ENCODE results near the gene XBP1. TPM values are rescaled to one million over a fixed set of nuclear protein-coding genes. Genes with fewer than 3 reads are reported as not detected.

XBP1 gene
- 100 to 1,000 TPM; 597 to 613 TPM for total RNA-seq
- polyA plus RNA-seq: 100 to 1,000 TPM; 303 to 705 TPM

DNA sequence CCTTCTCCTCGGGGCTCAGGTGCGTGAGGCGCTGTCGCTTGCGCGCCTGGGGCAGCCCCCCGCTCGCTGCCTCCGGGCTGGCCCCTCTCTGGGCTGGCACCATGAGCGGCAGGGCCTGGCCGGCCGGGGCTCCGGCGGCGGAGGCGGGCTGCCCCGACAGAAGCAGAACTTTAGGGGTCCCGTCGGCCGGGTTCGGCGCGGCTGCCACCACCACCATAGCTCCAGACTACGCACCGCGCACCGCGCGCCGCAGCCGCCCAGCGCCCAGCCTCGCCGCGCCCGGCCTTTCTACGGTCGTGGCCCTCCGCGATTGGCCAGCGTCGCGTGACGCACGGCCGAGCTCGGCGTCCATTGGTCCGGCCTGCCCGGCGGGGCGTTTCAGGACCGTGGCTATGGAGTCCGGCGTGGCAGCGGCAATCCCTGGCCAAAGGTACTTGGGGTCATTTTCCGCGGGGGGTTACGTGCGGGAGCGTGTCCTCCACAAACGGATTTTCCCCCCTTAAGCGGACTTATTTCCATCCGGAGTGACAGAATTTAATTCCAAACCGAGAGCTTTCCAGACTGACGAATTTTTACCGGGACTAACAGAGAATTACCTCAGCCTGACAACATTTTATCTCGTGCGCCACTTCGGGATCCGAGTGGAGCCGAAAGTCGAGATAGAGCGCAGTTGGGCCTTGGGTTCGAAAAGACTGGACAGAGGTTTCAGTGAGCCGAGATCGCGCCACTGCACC, at the start of gene XBP1:
Gene XBP1 (minus strand): TSS at position 262 of the 734 bp plus-strand sequence.
- H3K36me3 ChIP-seq (ENCODE audit: control insufficient read depth in 4 of 4, insufficient read depth in 3 of 4, low read depth in 1 of 4, low read length in 3 of 4): peaks cover 5 to 37% (median 22%) of the 10 kb centered on the region in 4 donors
- H3K9ac ChIP-seq (ENCODE audit: low read depth in 1 of 2, low read length in 2 of 2): peak within 1 kb of the TSS; percentile 93 to 100
- TF ChIP-seq HNF4A (conservative IDR thresholded peaks at IDR 0.05) (peak; percentile 45), RXRA (IDR thresholded peaks at IDR 0.05) (peak; percentile 72 to 84), REST (IDR thresholded peaks at IDR 0.05) (peak; percentile 92), TAF1 (conservative IDR thresholded peaks at IDR 0.05) (peak; percentile 58), SP1 (IDR thresholded peaks at IDR 0.05) (peak; percentile 60), JUND (IDR thresholded peaks at IDR 0.05) (peak in 1 of 2 donors; percentile 24), YY1 (IDR thresholded peaks at IDR 0.05) (peak; percentile 96), HNF4G (IDR thresholded peaks at IDR 0.05) (no peak), EGR1 (IDR thresholded peaks at IDR 0.05; ENCODE audit: low read depth in 2 of 2) (no peak), NR2F2 (IDR thresholded peaks at IDR 0.05) (peak; percentile 55), RAD21 (IDR thresholded peaks at IDR 0.05) (peak in 1 of 2 donors; percentile 24)
- TF ChIP-seq, protein P1, sequence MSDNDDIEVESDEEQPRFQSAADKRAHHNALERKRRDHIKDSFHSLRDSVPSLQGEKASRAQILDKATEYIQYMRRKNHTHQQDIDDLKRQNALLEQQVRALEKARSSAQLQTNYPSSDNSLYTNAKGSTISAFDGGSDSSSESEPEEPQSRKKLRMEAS (IDR thresholded peaks at IDR 0.05): peak; percentile 24
- TF ChIP-seq, protein P2, sequence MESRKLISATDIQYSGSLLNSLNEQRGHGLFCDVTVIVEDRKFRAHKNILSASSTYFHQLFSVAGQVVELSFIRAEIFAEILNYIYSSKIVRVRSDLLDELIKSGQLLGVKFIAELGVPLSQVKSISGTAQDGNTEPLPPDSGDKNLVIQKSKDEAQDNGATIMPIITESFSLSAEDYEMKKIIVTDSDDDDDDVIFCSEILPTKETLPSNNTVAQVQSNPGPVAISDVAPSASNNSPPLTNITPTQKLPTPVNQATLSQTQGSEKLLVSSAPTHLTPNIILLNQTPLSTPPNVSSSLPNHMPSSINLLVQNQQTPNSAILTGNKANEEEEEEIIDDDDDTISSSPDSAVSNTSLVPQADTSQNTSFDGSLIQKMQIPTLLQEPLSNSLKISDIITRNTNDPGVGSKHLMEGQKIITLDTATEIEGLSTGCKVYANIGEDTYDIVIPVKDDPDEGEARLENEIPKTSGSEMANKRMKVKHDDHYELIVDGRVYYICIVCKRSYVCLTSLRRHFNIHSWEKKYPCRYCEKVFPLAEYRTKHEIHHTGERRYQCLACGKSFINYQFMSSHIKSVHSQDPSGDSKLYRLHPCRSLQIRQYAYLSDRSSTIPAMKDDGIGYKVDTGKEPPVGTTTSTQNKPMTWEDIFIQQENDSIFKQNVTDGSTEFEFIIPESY (IDR thresholded peaks at IDR 0.05): no peak
- TF ChIP-seq, protein P3, sequence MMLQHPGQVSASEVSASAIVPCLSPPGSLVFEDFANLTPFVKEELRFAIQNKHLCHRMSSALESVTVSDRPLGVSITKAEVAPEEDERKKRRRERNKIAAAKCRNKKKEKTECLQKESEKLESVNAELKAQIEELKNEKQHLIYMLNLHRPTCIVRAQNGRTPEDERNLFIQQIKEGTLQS (IDR thresholded peaks at IDR 0.05): no peak
- WGBS: under 1% methylated on average over 78 of the region's 78 CpGs
- peak within 1 kb of the TSS; percentile 99 for H3K27ac ChIP-seq (ENCODE audit: low read depth in 1 of 2, low read length in 2 of 2)
- H3K4me1 ChIP-seq (ENCODE audit: control insufficient read depth in 4 of 4, insufficient read depth in 4 of 4, low read length in 3 of 4): peaks cover 2 to 29% (median 10%) of the 10 kb centered on the region in 4 donors
- no peaks in the 10 kb centered on the region for H3K9me3 ChIP-seq (ENCODE audit: control insufficient read depth in 4 of 4, low read length in 3 of 4)
- H3K4me3 ChIP-seq (ENCODE audit: low read depth in 1 of 3, low read length in 3 of 3): peak within 1 kb of the TSS; percentile 91 to 99 (median 98)
- peak; percentile 94 for DNase-seq (ENCODE audit: low spot score)
- no peaks in the 10 kb centered on the region for H3K27me3 ChIP-seq (ENCODE audit: control insufficient read depth in 4 of 4, insufficient read depth in 4 of 4, low read length in 3 of 4)

DNA sequence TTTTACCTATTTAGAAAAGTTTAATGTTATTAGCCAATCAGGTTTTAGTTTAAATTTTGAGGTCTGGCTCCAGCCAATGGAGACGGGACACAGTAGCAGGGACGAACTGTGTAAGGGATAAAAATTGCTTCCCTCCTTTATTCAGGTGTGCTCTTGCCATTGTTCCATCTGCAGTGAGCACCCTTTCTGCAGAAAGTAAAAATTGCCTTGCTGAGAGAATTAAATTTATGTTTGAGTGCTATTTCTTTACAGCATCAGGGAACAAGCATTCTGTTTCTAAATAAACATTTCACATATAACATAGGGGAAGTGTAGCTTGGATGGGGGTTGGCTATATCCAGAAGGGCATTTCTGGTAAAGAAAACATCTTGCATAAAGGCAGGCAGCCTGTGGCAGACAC, 46.6 kb upstream of the XBP1 start:
- Histone ChIP-seq H3K4me3 (ENCODE audit: low read depth in 1 of 3, low read length in 3 of 3) (no peak overlapping the region), H3K36me3 (ENCODE audit: control insufficient read depth in 4 of 4, insufficient read depth in 3 of 4, low read depth in 1 of 4, low read length in 3 of 4) (no peaks in the 10 kb centered on the region)
- 97% methylated on average over 2 of the region's 2 CpGs for WGBS

More for the DNA sequence above, 46.6 kb upstream of the XBP1 start:
- no peak for TF ChIP-seq YY1 (IDR thresholded peaks at IDR 0.05)
- no peak for TF ChIP-seq SP1 (IDR thresholded peaks at IDR 0.05)
- no peak for TF ChIP-seq HNF4G (IDR thresholded peaks at IDR 0.05)
- TF ChIP-seq, protein P1 (IDR thresholded peaks at IDR 0.05): no peak
- TF ChIP-seq REST (IDR thresholded peaks at IDR 0.05): no peak
- TF ChIP-seq FOXA1 (IDR thresholded peaks at IDR 0.05): no peak
- TF ChIP-seq GABPA (IDR thresholded peaks at IDR 0.05 in 1 of 2, conservative IDR thresholded peaks at IDR 0.05 in 1 of 2): no peak
- no peak for TF ChIP-seq NR2F2 (IDR thresholded peaks at IDR 0.05)
- TF ChIP-seq EGR1 (IDR thresholded peaks at IDR 0.05; ENCODE audit: low read depth in 2 of 2): no peak
- TF ChIP-seq JUND (IDR thresholded peaks at IDR 0.05): no peak
- TF ChIP-seq, protein P3 (IDR thresholded peaks at IDR 0.05): no peak
- TF ChIP-seq RXRA (IDR thresholded peaks at IDR 0.05): no peak
- no peak for DNase-seq (ENCODE audit: low spot score)
- Histone ChIP-seq H3K27ac (ENCODE audit: low read depth in 1 of 2, low read length in 2 of 2) (no peak overlapping the region), H3K9me3 (ENCODE audit: control insufficient read depth in 4 of 4, low read length in 3 of 4) (peaks cover 0 to 12% (median 2%) of the 10 kb centered on the region in 4 donors), H3K4me1 (ENCODE audit: control insufficient read depth in 4 of 4, insufficient read depth in 4 of 4, low read length in 3 of 4) (no peaks in the 10 kb centered on the region), H3K9ac (ENCODE audit: low read depth in 1 of 2, low read length in 2 of 2) (no peak overlapping the region), H3K27me3 (ENCODE audit: control insufficient read depth in 4 of 4, insufficient read depth in 4 of 4, low read length in 3 of 4) (no peaks in the 10 kb centered on the region)
